Left ventricle myocardium inferior (tissue), 1 donor: Measurements from ENCODE around the gene FDX2. TPM values are rescaled to one million over a fixed set of nuclear protein-coding genes. Genes with fewer than 3 reads are reported as not detected.

Source experiments
- DNase-seq: peaks from one replicate; pipeline ENCODE4 v3.0.0-alpha.2; 2020
- H3K27ac ChIP-seq: fragments of 200-600 bp; replicated peaks from 2 replicates; pipeline ENCODE4 v1.8.0; 2021
- H3K27me3 ChIP-seq: fragments of 200-600 bp; 2 replicates; pipeline ENCODE4 v1.8.0; 2021; ENCODE audit warnings: low read depth
- H3K36me3 ChIP-seq: fragments of 200-600 bp; 2 replicates; pipeline ENCODE4 v1.8.0; 2021
- H3K4me1 ChIP-seq: fragments of 200-600 bp; 2 replicates; pipeline ENCODE4 v1.8.0; 2021
- H3K4me3 ChIP-seq: fragments of 200-600 bp; 2 replicates; pipeline ENCODE4 v1.8.0; 2021; ENCODE audit warnings: mild to moderate bottlenecking, moderate library complexity
- H3K9me3 ChIP-seq: fragments of 200-600 bp; replicated peaks from 2 replicates; pipeline ENCODE4 v1.8.0; 2021
- CTCF ChIP-seq: fragments of 200-600 bp; IDR thresholded peaks from 2 replicates; pipeline ENCODE4 v1.8.0; 2021; ENCODE audit warnings: antibody characterized with exemption, mild to moderate bottlenecking, borderline replicate concordance
- intact Hi-C: fragments of 100-400 bp; cut with micrococcal nuclease; formaldehyde crosslinking; loops from one replicate; pipeline ENCODE4 v1.11.0; 2022
- long read RNA-seq: library from polyadenylated mRNA; unstranded; transcript quantifications from one replicate; pipeline ENCODE4 v2.0.0, GENCODE V29; 2021
- total RNA-seq: library from RNA; stranded (reverse); fragmentation: NEBNext Ultra II Directional; extraction: Animal tissue kit (Norgen Biotek cat#: 25700); gene quantifications from one replicate; pipeline ENCODE4 v1.2.1, GENCODE V29; 2021
- donor health status: DM: no; HTN: yes; CAD: no; lungs with severe emphysema.

Gene FDX2
- 17.4 TPM for total RNA-seq
- long read RNA-seq, transcript FDX2-202 (5 exons, 1,012 nt) = major isoform, 10 of 21 reads
- long read RNA-seq, partial matches to known transcripts = 7 of 21 reads
- long read RNA-seq, other reads (novel, unspliced or antisense) = 0 of 21 reads

GRCh38 chr19:10315335-10316214 is at the start of gene FDX2:
Gene FDX2, minus strand, starts transcription at chr19:10316015. Its CDS starts 19 bp downstream, at chr19:10315996.
- DNase-seq = peak; percentile 90
- peak within 1 kb of the TSS; percentile 72 for H3K27ac ChIP-seq
- H3K4me1 ChIP-seq = peaks cover 19% of the 10 kb centered on the region
- intact Hi-C loops = no loop called here
- peak within 1 kb of the TSS; percentile 99 for H3K4me3 ChIP-seq
- no peak for TF ChIP-seq CTCF
- H3K9me3 ChIP-seq = no peaks in the 10 kb centered on the region
- H3K36me3 ChIP-seq = peaks cover 41% of the 10 kb centered on the region
- H3K27me3 ChIP-seq = no peaks in the 10 kb centered on the region

- TF ChIP-seq CTCF = no peak
- no peak overlapping the region for H3K4me3 ChIP-seq
- H3K9me3 ChIP-seq = no peaks in the 10 kb centered on the region
- no peak overlapping the region for H3K27ac ChIP-seq
- DNase-seq = no peak
- H3K4me1 ChIP-seq = no peaks in the 10 kb centered on the region
- H3K36me3 ChIP-seq = peaks cover 95% of the 10 kb centered on the region
- intact Hi-C loops = no loop called here
- no peaks in the 10 kb centered on the region for H3K27me3 ChIP-seq
These were observed 49.7 kb upstream of the FDX2 start for GRCh38 chr19:10365518-10365917.

- DNase-seq = no peak
- no peak overlapping the region for H3K4me3 ChIP-seq
- peaks cover 89% of the 10 kb centered on the region for H3K36me3 ChIP-seq
- intact Hi-C loops = no loop called here
- no peaks in the 10 kb centered on the region for H3K27me3 ChIP-seq
- no peaks in the 10 kb centered on the region for H3K4me1 ChIP-seq
- H3K27ac ChIP-seq = no peak overlapping the region
- no peaks in the 10 kb centered on the region for H3K9me3 ChIP-seq
- no peak for TF ChIP-seq CTCF
These were observed 48.8 kb upstream of the FDX2 start for GRCh38 chr19:10364644-10365043.

GRCh38 chr19:10363789-10364281 is 48.0 kb upstream of the FDX2 start:
- no peak for TF ChIP-seq CTCF
- Histone ChIP-seq H3K27ac (no peak overlapping the region), H3K9me3 (no peaks in the 10 kb centered on the region), H3K4me3 (no peak overlapping the region), H3K36me3 (peaks cover 89% of the 10 kb centered on the region), H3K27me3 (no peaks in the 10 kb centered on the region), H3K4me1 (no peaks in the 10 kb centered on the region)
- DNase-seq = no peak
- intact Hi-C loops = no loop called here

- no peaks in the 10 kb centered on the region for H3K27me3 ChIP-seq
- DNase-seq = no peak
- no peak overlapping the region for H3K4me3 ChIP-seq
- intact Hi-C loops = no loop called here
- H3K4me1 ChIP-seq = no peaks in the 10 kb centered on the region
- no peak overlapping the region for H3K27ac ChIP-seq
- no peak for TF ChIP-seq CTCF
- no peaks in the 10 kb centered on the region for H3K9me3 ChIP-seq
- H3K36me3 ChIP-seq = peaks cover 89% of the 10 kb centered on the region
These were observed 46.4 kb upstream of the FDX2 start for GRCh38 chr19:10362259-10362658.
